GM19452 (cell line): ENCODE results near the gene TMEM89.

Experiments used
- ATAC-seq: cut with Tn5 transposase; IDR thresholded peaks from one replicate; pipeline ENCODE4 v1.9.1; 2021; ENCODE audit not compliant: unreplicated experiment

Gene TMEM89

GRCh38 chr3:48642605-48643004 is 21.0 kb upstream of the TMEM89 start:
- ATAC-seq = no peak

GRCh38 chr3:48641396-48641795 is 19.8 kb upstream of the TMEM89 start:
- no peak for ATAC-seq

- no peak for ATAC-seq
These were observed 18.5 kb upstream of the TMEM89 start for GRCh38 chr3:48639944-48640606.

- ATAC-seq = no peak
These were observed 15.7 kb upstream of the TMEM89 start for GRCh38 chr3:48637305-48637704.

DNA sequence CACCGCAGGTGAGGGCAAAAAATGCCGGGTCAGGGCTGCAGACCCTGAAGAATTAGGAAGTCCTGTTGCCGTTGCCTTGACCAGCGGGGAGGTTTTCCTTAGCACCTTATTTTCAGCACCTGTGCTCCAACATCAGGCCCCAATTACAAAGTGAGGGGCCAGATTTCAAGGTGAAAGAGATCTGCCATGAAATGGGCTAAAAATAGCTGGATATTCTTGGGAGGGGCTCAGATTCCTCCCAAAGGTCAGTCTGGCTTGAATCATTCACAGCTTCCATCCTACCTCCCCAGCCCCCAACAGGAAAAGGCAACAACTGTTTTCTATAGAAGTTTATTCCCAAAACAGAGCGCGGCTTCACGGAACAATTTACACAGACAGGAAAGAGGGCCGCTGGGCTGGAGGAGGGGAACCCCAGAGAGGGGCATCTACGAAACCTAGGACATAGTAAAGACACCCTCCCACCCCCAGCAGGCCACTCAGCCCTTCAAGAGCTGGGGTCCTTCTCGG is 14.6 kb upstream of the TMEM89 start:
- no peak for ATAC-seq

GRCh38 chr3:48635222-48636021 is 13.9 kb upstream of the TMEM89 start, which contains the start of gene SLC26A6:
TSS of gene SLC26A6 (minus strand) at chr3:48635461. CDS start at chr3:48635393, 68 bp downstream.
- peak; percentile 85 for ATAC-seq

- peak; percentile 29 for ATAC-seq
These were observed 13.2 kb upstream of the TMEM89 start for GRCh38 chr3:48634661-48635221.

DNA sequence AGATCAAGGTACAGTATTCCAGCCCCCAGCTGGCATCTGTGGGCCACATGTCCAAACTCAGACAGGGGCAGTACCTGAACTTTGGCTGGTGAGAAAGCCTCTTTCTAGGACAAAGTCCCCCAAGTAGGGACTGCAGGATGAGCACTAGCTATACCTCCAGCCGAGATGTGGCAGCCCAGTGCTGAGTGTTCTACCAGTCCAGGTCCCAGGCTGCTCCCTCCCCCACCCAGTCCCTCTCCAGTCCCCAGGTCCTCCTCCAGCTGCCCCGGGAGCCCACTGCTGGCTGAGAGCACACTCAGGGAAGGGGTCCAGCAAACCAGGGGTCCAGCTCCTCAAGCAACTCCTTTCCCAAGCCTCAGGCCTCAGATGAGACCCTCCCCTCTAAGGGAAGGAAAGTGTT is 12.2 kb upstream of the TMEM89 start:
- ATAC-seq = no peak

DNA sequence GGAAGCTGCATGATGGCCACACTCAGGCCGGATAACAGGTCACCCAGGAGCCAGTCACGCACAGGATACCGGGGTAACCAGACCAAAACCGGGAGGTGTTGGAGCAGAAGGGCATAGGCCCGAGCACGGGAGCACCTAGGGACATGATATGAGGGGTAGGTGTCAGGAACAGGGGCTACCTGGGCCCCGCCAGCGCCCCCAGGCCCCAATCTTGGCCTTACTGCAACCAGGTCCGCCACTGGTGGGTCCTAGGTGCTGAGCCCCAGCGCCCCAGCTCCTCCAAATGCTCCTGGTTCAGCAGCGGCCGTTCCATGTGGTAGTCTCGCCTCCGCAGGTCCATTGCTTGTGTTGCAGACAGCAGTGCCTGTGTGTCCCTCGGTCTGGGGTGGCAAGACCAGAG is 11.7 kb upstream of the TMEM89 start:
- no peak for ATAC-seq

DNA sequence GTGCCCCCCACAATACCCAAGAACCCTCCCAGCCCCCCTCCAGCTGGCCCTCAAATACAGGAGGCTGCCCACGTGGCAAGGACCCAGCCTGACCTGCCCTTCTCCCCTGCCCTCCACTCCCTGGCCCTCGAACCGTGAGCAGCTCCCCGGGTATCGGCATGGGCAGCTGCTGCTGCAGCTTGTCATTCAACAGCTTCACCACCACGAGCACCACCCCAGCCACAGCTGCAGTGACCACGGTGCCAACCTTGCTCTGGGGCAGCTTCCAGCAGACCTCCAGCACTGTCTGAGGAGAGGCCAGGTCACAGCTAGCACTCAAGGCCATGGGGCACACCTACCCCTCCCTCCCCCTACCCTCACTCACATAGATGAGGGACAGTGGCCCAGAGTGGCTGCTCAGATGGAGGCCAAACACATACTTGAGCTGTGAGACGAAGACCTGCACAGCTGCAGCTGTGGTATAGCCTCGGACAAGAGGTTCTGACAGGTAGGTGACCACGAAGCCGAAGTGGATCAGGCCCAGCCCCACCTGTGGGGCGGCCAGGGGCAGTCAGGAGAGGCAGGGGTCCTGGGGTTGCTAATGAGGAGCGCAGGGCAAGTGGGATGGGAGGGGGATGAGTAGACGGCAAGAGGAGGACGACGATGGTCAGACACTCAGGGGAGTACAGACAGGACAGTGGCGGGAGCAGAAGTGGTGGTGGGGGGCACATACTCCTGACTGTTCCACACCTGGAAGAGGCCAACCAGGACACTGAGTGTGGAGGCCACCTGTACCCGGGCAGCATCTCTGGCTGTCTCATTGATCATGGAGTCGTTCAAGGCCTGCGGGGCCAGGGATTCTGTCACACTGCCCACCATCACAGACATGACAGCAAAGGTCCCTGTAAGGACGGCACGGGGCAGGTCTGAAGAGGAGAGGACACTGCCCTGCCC is 10.2 kb upstream of the TMEM89 start:
- no peak for ATAC-seq

GRCh38 chr3:48630833-48631232 is 9.3 kb upstream of the TMEM89 start:
- ATAC-seq = no peak

- no peak for ATAC-seq
These were observed 8.8 kb upstream of the TMEM89 start for GRCh38 chr3:48630407-48630806.

- ATAC-seq = no peak
These were observed 8.3 kb upstream of the TMEM89 start for GRCh38 chr3:48629894-48630293.

DNA sequence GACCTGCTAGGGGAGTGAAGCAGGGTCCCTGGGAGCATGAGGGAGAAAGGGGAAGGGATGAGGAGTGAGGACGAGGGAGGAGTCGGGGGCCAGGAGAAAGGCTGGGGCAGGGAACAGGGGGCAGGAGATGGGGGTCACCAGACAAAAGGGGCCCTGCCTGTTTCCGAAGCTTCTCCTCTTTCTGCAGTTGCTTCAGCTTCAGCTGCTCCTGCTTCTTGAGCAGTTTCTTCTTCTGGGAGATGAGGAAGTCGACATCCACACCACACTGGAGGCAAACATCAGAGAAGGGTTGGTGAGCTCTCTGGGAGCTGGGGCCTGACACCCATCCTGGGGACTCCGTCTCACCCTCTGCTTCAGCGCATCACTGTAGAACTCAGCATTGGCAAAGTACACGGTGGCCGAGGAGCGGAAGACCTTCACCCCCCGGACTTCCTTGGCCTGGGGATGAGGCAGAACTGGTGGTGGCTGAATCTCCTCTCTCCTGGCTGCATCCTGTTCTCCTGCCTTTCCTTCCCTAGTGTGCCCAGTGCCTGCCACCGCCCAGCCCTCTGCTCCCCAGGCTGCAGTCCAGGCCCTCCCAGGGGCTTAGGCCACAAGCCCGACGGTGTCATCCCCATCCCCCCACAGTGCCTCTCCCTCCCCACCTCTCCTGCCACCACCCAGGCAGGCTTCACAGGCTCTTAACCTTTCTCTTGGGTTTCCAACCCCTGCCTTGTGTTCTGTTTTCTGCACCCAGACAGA is 6.9 kb upstream of the TMEM89 start:
- no peak for ATAC-seq

GRCh38 chr3:48625600-48625999 is 4.0 kb upstream of the TMEM89 start:
- no peak for ATAC-seq

DNA sequence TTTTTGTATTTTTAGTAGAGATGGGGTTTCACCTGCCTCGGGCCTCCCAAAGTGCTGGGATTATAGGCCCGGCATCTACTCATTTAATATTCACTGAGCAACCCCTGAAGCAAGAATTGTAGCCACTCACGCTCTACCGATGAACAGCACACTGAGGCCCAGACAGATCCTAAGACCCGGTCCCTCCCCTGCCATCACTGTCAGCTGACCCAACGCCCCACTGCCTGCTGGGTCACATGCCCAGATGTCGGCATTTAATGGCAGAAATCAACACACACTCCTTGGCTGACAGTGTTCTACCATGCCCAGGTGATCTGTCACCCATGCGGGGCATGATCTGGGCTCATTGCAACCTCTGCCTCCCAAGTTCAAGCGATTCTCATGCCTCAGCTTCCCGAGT is 3.2 kb upstream of the TMEM89 start:
- ATAC-seq = no peak

- ATAC-seq = no peak
These were observed 2.4 kb upstream of the TMEM89 start for GRCh38 chr3:48623851-48624547.

DNA sequence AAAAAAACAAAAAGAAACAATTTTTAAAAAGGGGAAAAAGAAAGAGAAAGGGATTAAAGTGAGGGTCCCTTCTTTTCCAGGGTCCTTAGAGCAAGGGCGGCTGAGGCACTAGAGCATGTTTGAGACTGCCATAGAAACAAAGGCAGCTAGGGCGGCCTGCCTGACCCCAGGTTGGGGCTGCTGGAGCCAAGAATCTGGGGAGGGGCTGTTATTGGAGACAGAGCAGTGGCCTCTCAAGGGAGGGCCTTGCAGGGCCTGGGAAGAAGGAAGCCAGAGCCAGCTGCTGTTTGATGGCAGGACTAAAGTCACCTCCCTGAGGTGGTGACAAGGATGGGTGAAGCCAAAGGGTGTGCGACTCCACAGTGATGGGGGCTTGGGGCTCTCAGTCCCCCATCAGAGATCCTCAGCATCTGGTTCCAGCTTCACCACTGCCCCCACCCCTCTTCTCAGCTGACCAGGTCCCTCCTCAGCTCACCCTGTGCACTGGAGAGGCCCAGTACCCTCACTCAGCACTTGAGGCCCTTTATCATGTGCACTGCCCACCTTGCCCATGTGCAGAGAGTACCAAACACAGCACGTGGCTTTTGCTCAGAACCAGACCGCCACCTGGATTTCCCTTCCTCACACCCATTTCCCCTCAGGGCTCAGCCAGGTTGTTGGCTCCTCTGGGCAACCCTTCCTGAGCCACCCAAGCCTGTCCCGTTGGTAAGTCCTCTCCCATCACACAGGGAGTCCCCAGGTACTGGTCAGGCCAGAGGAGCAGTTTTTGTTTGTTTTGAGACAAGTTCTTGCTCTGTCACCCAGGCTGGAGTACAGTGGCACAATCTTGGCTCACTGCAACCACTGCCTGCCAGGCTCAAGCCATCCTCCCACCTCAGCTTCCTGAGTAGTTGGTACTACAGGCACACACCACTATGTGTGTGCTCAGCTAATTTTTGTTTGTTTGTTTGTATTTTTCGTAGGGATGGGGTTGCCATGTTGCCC is 1.7 kb downstream of the TMEM89 start:
- no peak for ATAC-seq
